Karpas-422 (cell line): ENCODE measurements around the gene NLRC4. TPM values are rescaled to one million over a fixed set of nuclear protein-coding genes. Genes with fewer than 3 reads are reported as not detected.
A peak's percentile ranks its signal among the peaks of the same experiment; 100 is the strongest.

ENCODE experiments used
- DNase-seq: peaks from one replicate; pipeline ENCODE4 v3.0.0-alpha.2; 2015
- H2AFZ ChIP-seq: fragments of 200-600 bp; sonication (generic); 2 replicates; pipeline ENCODE4 v1.6.1; 2014; ENCODE audit warnings: antibody characterized with exemption, low read length, mixed read lengths
- H3K27ac ChIP-seq: fragments of 200-600 bp; sonication (generic); 2 replicates; pipeline ENCODE4 v1.5.1; 2014; ENCODE audit warnings: mild to moderate bottlenecking, low read length, moderate library complexity
- H3K27me3 ChIP-seq: fragments of 200-600 bp; sonication (generic); 2 replicates; pipeline ENCODE4 v1.6.1; 2014; ENCODE audit warnings: low read length, mixed read lengths
- H3K36me3 ChIP-seq: fragments of 200-600 bp; sonication (generic); 2 replicates; pipeline ENCODE4 v1.6.1; 2014; ENCODE audit warnings: low read length, mixed read lengths; ENCODE audit not compliant: insufficient read depth
- H3K4me1 ChIP-seq: fragments of 200-600 bp; sonication (generic); 2 replicates; pipeline ENCODE4 v1.6.1; 2014; ENCODE audit warnings: mild to moderate bottlenecking, low read length, mixed read lengths
- H3K4me2 ChIP-seq: fragments of 200-600 bp; sonication (generic); 2 replicates; pipeline ENCODE4 v1.6.1; 2014; ENCODE audit warnings: low read length, low read depth, mild to moderate bottlenecking; ENCODE audit not compliant: poor library complexity, severe bottlenecking
- H3K4me3 ChIP-seq: fragments of 200-600 bp; sonication (generic); 2 replicates; pipeline ENCODE4 v1.5.1; 2014; ENCODE audit warnings: mild to moderate bottlenecking, antibody characterized with exemption, low read length, mixed read lengths
- H3K79me2 ChIP-seq: fragments of 200-600 bp; sonication (generic); 2 replicates; pipeline ENCODE4 v1.6.1; 2014; ENCODE audit warnings: mild to moderate bottlenecking, low read length, mixed read lengths
- H3K9ac ChIP-seq: fragments of 200-600 bp; sonication (generic); 2 replicates; pipeline ENCODE4 v1.6.0; 2014; ENCODE audit warnings: low read length
- H3K9me2 ChIP-seq: fragments of 200-600 bp; sonication (generic), shearing (Covaris generic); replicated peaks from 2 replicates; pipeline ENCODE4 v1.6.0; 2014; ENCODE audit warnings: mild to moderate bottlenecking, low read length, moderate library complexity; ENCODE audit not compliant: insufficient read depth
- H3K9me3 ChIP-seq: fragments of 300-700, 200-600 bp; sonication (generic); 2 replicates; pipeline ENCODE4 v1.6.1; 2014; ENCODE audit warnings: low read length, mixed read lengths
- H4K20me1 ChIP-seq: fragments of 200-600 bp; sonication (generic); 2 replicates; pipeline ENCODE4 v1.6.1; 2014; ENCODE audit warnings: mild to moderate bottlenecking, antibody characterized with exemption, low read length, low read depth; ENCODE audit not compliant: insufficient read depth
- total RNA-seq: library from RNA; depleted of rRNA; stranded (reverse); fragments of >200 nt; shearing (Covaris generic); gene quantifications from 2 replicates; pipeline ENCODE4 v1.2.3, GENCODE V29; 2014; ENCODE audit warnings: low replicate concordance

The NLRC4 gene
- total RNA-seq, 1 experiment from 2014 or later: 1.6 TPM

DNA sequence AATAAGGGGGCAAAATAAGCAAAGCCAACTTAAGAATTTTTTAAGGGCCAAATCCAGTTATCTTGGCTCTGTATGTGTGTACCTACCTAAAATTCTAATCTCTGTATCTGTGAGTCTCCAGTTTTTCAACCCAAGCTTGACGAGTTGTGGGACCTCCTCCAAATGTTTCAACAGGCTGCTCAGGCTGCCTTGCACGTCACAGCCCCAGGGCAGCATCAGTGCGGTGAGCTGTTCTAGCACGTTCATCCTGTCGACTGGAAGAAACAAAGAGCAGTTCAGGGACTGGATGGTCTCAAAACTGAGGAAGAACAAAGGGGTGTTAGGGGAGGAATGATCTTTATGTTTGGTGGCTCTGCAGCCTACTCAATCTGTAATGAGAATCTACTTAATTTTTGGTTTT lies 29.4 kb downstream of the NLRC4 start:
- no peak overlapping the region for H2AFZ ChIP-seq
- H3K36me3 ChIP-seq: peaks cover 15% of the 10 kb centered on the region; the same call in 1 of the 2 replicates
- no peaks in the 10 kb centered on the region for H3K4me1 ChIP-seq
- no peak overlapping the region for H3K4me3 ChIP-seq
- no peaks in the 10 kb centered on the region for H3K9me2 ChIP-seq
- no peak overlapping the region for H3K4me2 ChIP-seq
- H4K20me1 ChIP-seq: no peaks in the 10 kb centered on the region
- no peak overlapping the region for H3K27ac ChIP-seq
- H3K79me2 ChIP-seq: no peaks in the 10 kb centered on the region
- H3K27me3 ChIP-seq: no peaks in the 10 kb centered on the region
- peaks cover 8% of the 10 kb centered on the region; the same call in 1 of the 2 replicates for H3K9me3 ChIP-seq
- no peak for DNase-seq
- H3K9ac ChIP-seq: no peak overlapping the region

- H3K4me3 ChIP-seq: no peak overlapping the region
- no peak overlapping the region for H3K9ac ChIP-seq
- no peak for DNase-seq
- peaks cover 5% of the 10 kb centered on the region; the same call in 1 of the 2 replicates for H3K9me3 ChIP-seq
- no peaks in the 10 kb centered on the region for H4K20me1 ChIP-seq
- no peak overlapping the region for H3K27ac ChIP-seq
- no peak overlapping the region for H3K4me2 ChIP-seq
- no peaks in the 10 kb centered on the region for H3K27me3 ChIP-seq
- no peaks in the 10 kb centered on the region for H3K9me2 ChIP-seq
- peaks cover 12% of the 10 kb centered on the region; the same call in 1 of the 2 replicates for H3K36me3 ChIP-seq
- no peaks in the 10 kb centered on the region for H3K4me1 ChIP-seq
- H3K79me2 ChIP-seq: no peaks in the 10 kb centered on the region
- no peak overlapping the region for H2AFZ ChIP-seq
Measured at GRCh38 chr2:32231959-32232358, 32.7 kb downstream of the NLRC4 start.

GRCh38 chr2:32229635-32230034 lies 35.1 kb downstream of the NLRC4 start:
- Histone ChIP-seq H3K27ac (no peak overlapping the region), H4K20me1 (no peaks in the 10 kb centered on the region), H3K79me2 (no peaks in the 10 kb centered on the region), H3K9me2 (no peaks in the 10 kb centered on the region), H3K9me3 (no peaks in the 10 kb centered on the region), H3K27me3 (no peaks in the 10 kb centered on the region), H3K4me3 (no peak overlapping the region), H2AFZ (no peak overlapping the region), H3K4me2 (no peak overlapping the region), H3K4me1 (no peaks in the 10 kb centered on the region), H3K9ac (no peak overlapping the region), H3K36me3 (peaks cover 3% of the 10 kb centered on the region; the same call in 1 of the 2 replicates)
- DNase-seq: no peak

GRCh38 chr2:32228181-32228580 lies 36.5 kb downstream of the NLRC4 start:
- H2AFZ ChIP-seq: no peak overlapping the region
- no peak overlapping the region for H3K4me3 ChIP-seq
- no peaks in the 10 kb centered on the region for H3K27me3 ChIP-seq
- H3K4me1 ChIP-seq: no peaks in the 10 kb centered on the region
- no peak overlapping the region for H3K4me2 ChIP-seq
- H3K9me2 ChIP-seq: no peaks in the 10 kb centered on the region
- DNase-seq: no peak
- no peaks in the 10 kb centered on the region for H3K79me2 ChIP-seq
- H4K20me1 ChIP-seq: no peaks in the 10 kb centered on the region
- no peak overlapping the region for H3K9ac ChIP-seq
- H3K27ac ChIP-seq: no peak overlapping the region
- H3K9me3 ChIP-seq: no peaks in the 10 kb centered on the region
- H3K36me3 ChIP-seq: no peaks in the 10 kb centered on the region; the same call in 1 of the 2 replicates

- no peak overlapping the region for H2AFZ ChIP-seq
- no peak overlapping the region for H3K4me3 ChIP-seq
- no peak overlapping the region for H3K9ac ChIP-seq
- no peak overlapping the region for H3K4me2 ChIP-seq
- no peak overlapping the region for H3K27ac ChIP-seq
- no peaks in the 10 kb centered on the region for H3K9me3 ChIP-seq
- H3K4me1 ChIP-seq: no peaks in the 10 kb centered on the region
- no peaks in the 10 kb centered on the region for H3K79me2 ChIP-seq
- no peaks in the 10 kb centered on the region for H4K20me1 ChIP-seq
- no peaks in the 10 kb centered on the region for H3K9me2 ChIP-seq
- no peaks in the 10 kb centered on the region for H3K27me3 ChIP-seq
- H3K36me3 ChIP-seq: peaks cover 3% of the 10 kb centered on the region; the same call in 1 of the 2 replicates
- no peak for DNase-seq
Measured at GRCh38 chr2:32227492-32227891, 37.2 kb downstream of the NLRC4 start.

- no peak overlapping the region for H3K9ac ChIP-seq
- no peaks in the 10 kb centered on the region for H3K4me1 ChIP-seq
- H4K20me1 ChIP-seq: no peaks in the 10 kb centered on the region
- H3K9me2 ChIP-seq: no peaks in the 10 kb centered on the region
- no peaks in the 10 kb centered on the region for H3K9me3 ChIP-seq
- no peak overlapping the region for H3K4me2 ChIP-seq
- peaks cover 18% of the 10 kb centered on the region; the same call in 1 of the 2 replicates for H3K36me3 ChIP-seq
- no peak overlapping the region for H2AFZ ChIP-seq
- no peaks in the 10 kb centered on the region for H3K79me2 ChIP-seq
- no peak overlapping the region for H3K27ac ChIP-seq
- no peak overlapping the region for H3K4me3 ChIP-seq
- H3K27me3 ChIP-seq: no peaks in the 10 kb centered on the region
- no peak for DNase-seq
Measured at GRCh38 chr2:32222966-32223365, 41.7 kb downstream of the NLRC4 start.

GRCh38 chr2:32220445-32220844 lies 44.2 kb downstream of the NLRC4 start:
- no peak overlapping the region for H3K27ac ChIP-seq
- no peaks in the 10 kb centered on the region for H3K9me2 ChIP-seq
- DNase-seq: no peak
- no peak overlapping the region for H3K4me3 ChIP-seq
- H3K4me1 ChIP-seq: no peaks in the 10 kb centered on the region
- H2AFZ ChIP-seq: no peak overlapping the region
- H3K79me2 ChIP-seq: no peaks in the 10 kb centered on the region
- no peaks in the 10 kb centered on the region for H3K27me3 ChIP-seq
- no peaks in the 10 kb centered on the region for H3K9me3 ChIP-seq
- H3K9ac ChIP-seq: no peak overlapping the region
- H3K4me2 ChIP-seq: no peak overlapping the region
- H3K36me3 ChIP-seq: peaks cover 18% of the 10 kb centered on the region; the same call in 1 of the 2 replicates
- H4K20me1 ChIP-seq: no peaks in the 10 kb centered on the region

DNA sequence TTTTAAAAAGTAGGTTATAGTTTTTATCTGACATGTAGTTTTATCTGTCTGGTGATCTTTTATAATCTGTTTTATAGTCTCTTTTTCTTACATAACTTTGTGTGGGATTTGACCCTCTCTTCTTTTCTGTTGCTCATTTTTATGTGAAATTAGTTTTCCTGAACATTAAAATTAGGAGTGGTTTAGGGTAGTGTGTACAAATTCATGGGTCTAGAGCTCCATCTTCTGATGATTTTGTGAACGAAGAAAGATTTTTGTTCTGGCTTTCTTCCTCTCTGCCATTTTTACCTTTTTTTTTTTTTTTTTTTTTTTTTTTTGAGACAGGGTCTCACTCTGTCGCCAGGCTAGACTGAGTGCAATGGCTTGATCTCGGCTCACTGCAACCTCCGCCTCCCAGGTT lies 52.4 kb downstream of the NLRC4 start:
- Histone ChIP-seq H4K20me1 (no peaks in the 10 kb centered on the region), H3K4me1 (no peaks in the 10 kb centered on the region), H3K9ac (no peak overlapping the region), H2AFZ (no peak overlapping the region), H3K27ac (no peak overlapping the region), H3K79me2 (no peaks in the 10 kb centered on the region), H3K9me2 (no peaks in the 10 kb centered on the region), H3K27me3 (no peaks in the 10 kb centered on the region), H3K36me3 (0 out of 2 replicates have a peak, but pooled peaks cover 3% of the 10 kb centered on the region), H3K4me2 (no peak overlapping the region), H3K9me3 (no peaks in the 10 kb centered on the region), H3K4me3 (no peak overlapping the region)
- peak; percentile 58 for DNase-seq
